ENCODE measurements around the gene ADARB1. TPM values are rescaled to one million over a fixed set of nuclear protein-coding genes. Genes with fewer than 3 reads are reported as not detected.

Gene ADARB1
- total RNA-seq, 1 experiment from 2014 or later, result 14.1 TPM

- ATAC-seq, result 0 out of 2 replicates have a peak, but pooled peaks have one; percentile 24
Observed at GRCh38 chr21:45161038-45161945, 86.9 kb downstream of the ADARB1 start.

GRCh38 chr21:45162115-45162514, 87.7 kb downstream of the ADARB1 start:
- ATAC-seq (no peak), DNase-seq (no peak)
- Histone ChIP-seq H3K9me3 (ENCODE audit: low read length) (no peaks in the 10 kb centered on the region), H4K20me1 (ENCODE audit: low read length) (no peaks in the 10 kb centered on the region), H3K9ac (ENCODE audit: low read length) (no peak overlapping the region), H2AFZ (ENCODE audit: low read length) (no peak overlapping the region), H3K4me1 (ENCODE audit: insufficient read depth, low read length) (no peaks in the 10 kb centered on the region), H3K4me3 (ENCODE audit: low read length) (no peak overlapping the region), H3K36me3 (ENCODE audit: low read depth, low read length) (no peaks in the 10 kb centered on the region), H3K27ac (ENCODE audit: low read length) (no peak overlapping the region), H3K79me2 (ENCODE audit: low read length) (no peaks in the 10 kb centered on the region), H3K9me2 (replicated peaks; ENCODE audit: low read length) (no peaks in the 10 kb centered on the region; the same call in 1 of the 2 replicates), H3F3A (ENCODE audit: low read length, unreplicated experiment) (no peaks in the 10 kb centered on the region), H3K27me3 (ENCODE audit: low read length) (no peaks in the 10 kb centered on the region), H3K4me2 (ENCODE audit: low read length) (no peak overlapping the region)
- POLR2A ChIA-PET (ENCODE audit: unreplicated experiment), result no interaction called here
- BruUV-seq (replicated peaks), result no TSS peak
- TF ChIP-seq EZH2 (IDR thresholded peaks at IDR 0.05; ENCODE audit: low read length, unreplicated experiment) (no peak), CTCF (conservative IDR thresholded peaks at IDR 0.05; ENCODE audit: low read depth, low read length) (no peak), EZH2phosphoT487 (IDR thresholded peaks at IDR 0.05; ENCODE audit: borderline replicate concordance, low read length) (no peak)
- intact Hi-C loops (cut with micrococcal nuclease), result no loop called here
- CTCF ChIA-PET, result no interaction called here

More at GRCh38 chr21:45161038-45161945, 86.9 kb downstream of the ADARB1 start:
- Histone ChIP-seq H3F3A (ENCODE audit: low read length, unreplicated experiment) (no peaks in the 10 kb centered on the region), H3K27ac (ENCODE audit: low read length) (no peak overlapping the region), H2AFZ (ENCODE audit: low read length) (no peak overlapping the region), H3K9me2 (replicated peaks; ENCODE audit: low read length) (no peaks in the 10 kb centered on the region; the same call in 1 of the 2 replicates), H3K27me3 (ENCODE audit: low read length) (no peaks in the 10 kb centered on the region), H3K9ac (ENCODE audit: low read length) (no peak overlapping the region), H3K79me2 (ENCODE audit: low read length) (no peaks in the 10 kb centered on the region), H3K4me2 (ENCODE audit: low read length) (no peak overlapping the region), H3K4me1 (ENCODE audit: insufficient read depth, low read length) (no peaks in the 10 kb centered on the region), H3K9me3 (ENCODE audit: low read length) (no peaks in the 10 kb centered on the region), H3K4me3 (ENCODE audit: low read length) (no peak overlapping the region), H4K20me1 (ENCODE audit: low read length) (no peaks in the 10 kb centered on the region), H3K36me3 (ENCODE audit: low read depth, low read length) (no peaks in the 10 kb centered on the region)
- no TSS peak for BruUV-seq (replicated peaks)
- CTCF ChIA-PET, result no interaction called here
- intact Hi-C loops (cut with micrococcal nuclease), result no loop called here
- DNase-seq, result no peak
- POLR2A ChIA-PET (ENCODE audit: unreplicated experiment), result interaction anchor here (0.6 kb wide), 1 partner anchor 47 kb away, joined by 3 read pairs; no protein-coding TSS in a partner anchor
- TF ChIP-seq EZH2phosphoT487 (IDR thresholded peaks at IDR 0.05; ENCODE audit: borderline replicate concordance, low read length) (no peak), CTCF (conservative IDR thresholded peaks at IDR 0.05; ENCODE audit: low read depth, low read length) (no peak), EZH2 (IDR thresholded peaks at IDR 0.05; ENCODE audit: low read length, unreplicated experiment) (no peak)

DNA sequence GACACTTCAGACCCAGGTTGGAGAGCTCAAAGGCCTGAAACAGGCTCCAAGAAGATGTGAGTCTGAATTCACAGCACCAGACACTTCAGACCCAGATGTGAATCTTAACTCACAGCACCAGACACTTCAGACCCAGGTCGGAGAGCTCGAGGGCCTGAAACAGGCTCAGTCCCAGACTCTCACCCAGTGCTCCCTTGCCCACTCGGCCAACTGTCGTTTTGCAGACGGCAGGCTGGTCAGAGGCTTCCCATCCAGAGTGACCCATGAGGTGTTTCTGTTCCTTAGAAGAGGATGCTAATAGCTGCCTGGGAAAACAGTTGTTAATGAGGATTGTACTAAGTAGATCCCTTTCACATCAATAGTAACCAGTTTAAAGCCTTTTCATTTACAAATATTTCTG, 88.4 kb downstream of the ADARB1 start:
- H2AFZ ChIP-seq (ENCODE audit: low read length), result no peak overlapping the region
- no peaks in the 10 kb centered on the region for H3K27me3 ChIP-seq (ENCODE audit: low read length)
- H3K9me2 ChIP-seq (replicated peaks; ENCODE audit: low read length), result no peaks in the 10 kb centered on the region; the same call in 1 of the 2 replicates
- H3K9me3 ChIP-seq (ENCODE audit: low read length), result no peaks in the 10 kb centered on the region
- intact Hi-C loops (cut with micrococcal nuclease), result no loop called here
- H3K36me3 ChIP-seq (ENCODE audit: low read depth, low read length), result no peaks in the 10 kb centered on the region
- BruUV-seq (replicated peaks), result no TSS peak
- CTCF ChIA-PET, result no interaction called here
- no peak for TF ChIP-seq EZH2 (IDR thresholded peaks at IDR 0.05; ENCODE audit: low read length, unreplicated experiment)
- TF ChIP-seq CTCF (conservative IDR thresholded peaks at IDR 0.05; ENCODE audit: low read depth, low read length), result no peak
- TF ChIP-seq EZH2phosphoT487 (IDR thresholded peaks at IDR 0.05; ENCODE audit: borderline replicate concordance, low read length), result no peak
- no peaks in the 10 kb centered on the region for H4K20me1 ChIP-seq (ENCODE audit: low read length)
- ATAC-seq (no peak), DNase-seq (no peak)
- no peak overlapping the region for H3K9ac ChIP-seq (ENCODE audit: low read length)
- POLR2A ChIA-PET (ENCODE audit: unreplicated experiment), result no interaction called here
- H3K79me2 ChIP-seq (ENCODE audit: low read length), result no peaks in the 10 kb centered on the region
- peaks cover 2% of the 10 kb centered on the region for H3K4me1 ChIP-seq (ENCODE audit: insufficient read depth, low read length)
- no peaks in the 10 kb centered on the region for H3F3A ChIP-seq (ENCODE audit: low read length, unreplicated experiment)
- H3K4me2 ChIP-seq (ENCODE audit: low read length), result no peak overlapping the region
- no peak overlapping the region for H3K27ac ChIP-seq (ENCODE audit: low read length)
- no peak overlapping the region for H3K4me3 ChIP-seq (ENCODE audit: low read length)

All from PC-3 (cell line).